HG02678 (cell line): Measurements from ENCODE around the gene PODNL1.
"Not testable (repeated sequence)": the region's sequence is repeated elsewhere in the genome, so short reads cannot be mapped to it uniquely, and the experiment has no call there.

ENCODE experiments used
- ATAC-seq: cut with Tn5 transposase; IDR thresholded peaks from one replicate; pipeline ENCODE4 v1.9.1; 2021; ENCODE audit warnings: mild to moderate bottlenecking, moderate library complexity; ENCODE audit not compliant: unreplicated experiment

Gene PODNL1

DNA sequence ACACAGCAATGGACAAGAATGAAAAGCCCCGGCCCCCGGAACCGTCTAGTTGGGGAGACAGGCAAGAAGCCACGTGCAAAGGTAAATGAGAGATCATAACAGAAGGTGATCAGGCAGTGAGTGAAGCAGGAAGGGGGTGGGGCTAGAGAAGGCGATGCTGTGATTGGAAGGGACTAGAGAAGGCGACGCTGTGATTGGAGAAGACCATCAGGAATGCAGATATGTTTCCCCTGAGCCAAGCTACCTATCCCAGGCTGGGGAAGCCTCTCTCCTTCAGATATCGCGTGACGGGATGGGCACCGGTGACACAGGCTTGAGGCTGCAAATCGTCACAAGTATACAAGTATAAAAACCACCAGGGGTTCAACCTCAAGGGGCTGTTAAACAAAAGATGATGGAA, 35.9 kb upstream of the PODNL1 start:
- no peak for ATAC-seq

- not testable (repeated sequence) for ATAC-seq
Measured at GRCh38 chr19:13973479-13973878, 35.3 kb upstream of the PODNL1 start.

- no peak for ATAC-seq
Measured at GRCh38 chr19:13972368-13973155, 34.3 kb upstream of the PODNL1 start.

DNA sequence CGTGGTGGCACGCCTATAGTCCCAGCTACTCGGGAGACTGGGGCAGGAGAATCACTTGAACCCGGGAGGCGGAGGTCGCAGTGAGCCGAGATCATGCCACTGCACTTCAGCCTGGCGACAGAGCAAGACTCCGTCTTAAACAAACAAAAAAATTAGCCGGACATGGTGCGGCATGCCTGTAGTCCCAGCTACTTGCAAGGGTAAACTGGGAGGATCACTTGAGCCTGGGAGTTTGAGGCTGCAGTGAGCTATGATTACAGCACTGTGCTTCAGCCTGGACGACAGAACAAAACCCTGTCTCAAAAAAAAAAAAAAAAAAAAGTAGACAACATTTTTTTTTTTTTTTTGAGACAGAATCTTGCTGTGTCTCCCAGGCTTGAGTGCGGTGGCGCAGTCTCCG, 33.7 kb upstream of the PODNL1 start:
- not testable (repeated sequence) for ATAC-seq

- no peak for ATAC-seq
Measured at GRCh38 chr19:13969897-13970296, 31.7 kb upstream of the PODNL1 start.

- no peak for ATAC-seq
Measured at GRCh38 chr19:13968999-13969398, 30.8 kb upstream of the PODNL1 start.

- no peak for ATAC-seq
Measured at GRCh38 chr19:13968383-13968935, 30.2 kb upstream of the PODNL1 start.

GRCh38 chr19:13967206-13967605, 29.0 kb upstream of the PODNL1 start:
- ATAC-seq, result not testable (repeated sequence)

GRCh38 chr19:13966684-13967128, 28.5 kb upstream of the PODNL1 start:
- no peak for ATAC-seq

DNA sequence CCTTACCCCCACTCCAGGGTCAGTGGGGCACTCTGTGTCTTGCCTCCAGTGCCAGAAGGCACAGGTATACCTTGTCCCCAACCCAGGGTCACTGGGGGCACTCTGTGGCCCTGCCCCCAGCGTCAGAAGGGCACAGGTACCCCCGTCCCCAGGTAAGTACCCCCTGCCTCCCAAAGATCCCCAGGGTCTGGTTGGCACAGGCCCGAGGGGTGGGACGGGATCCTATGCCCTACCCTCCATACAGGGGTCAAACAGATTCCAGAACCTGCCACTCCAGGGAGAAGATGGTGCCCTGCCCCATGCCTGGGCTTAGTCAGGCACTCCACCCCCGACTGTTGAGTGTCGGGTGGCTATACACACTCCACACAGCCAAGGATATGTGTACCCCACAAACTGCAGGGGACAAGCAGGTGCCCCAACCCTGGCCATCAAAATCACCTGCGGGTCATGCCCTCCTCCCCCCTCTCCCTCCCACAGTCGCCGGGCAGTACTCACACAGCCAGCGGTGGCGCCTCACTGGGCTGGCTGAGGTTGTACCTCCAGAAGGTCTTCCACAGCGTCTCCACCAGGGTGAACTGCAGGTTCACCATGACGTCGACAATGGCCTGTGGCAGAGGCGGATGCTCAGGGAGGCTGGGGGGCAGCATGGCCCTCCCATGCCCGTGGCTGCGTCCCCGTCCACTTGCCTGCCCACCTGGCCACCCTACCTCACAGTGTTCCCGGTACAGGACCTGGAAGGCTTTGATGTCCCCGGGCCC, 27.9 kb upstream of the PODNL1 start:
- no peak for ATAC-seq

- no peak for ATAC-seq
Measured at GRCh38 chr19:13965377-13965896, 27.2 kb upstream of the PODNL1 start.

DNA sequence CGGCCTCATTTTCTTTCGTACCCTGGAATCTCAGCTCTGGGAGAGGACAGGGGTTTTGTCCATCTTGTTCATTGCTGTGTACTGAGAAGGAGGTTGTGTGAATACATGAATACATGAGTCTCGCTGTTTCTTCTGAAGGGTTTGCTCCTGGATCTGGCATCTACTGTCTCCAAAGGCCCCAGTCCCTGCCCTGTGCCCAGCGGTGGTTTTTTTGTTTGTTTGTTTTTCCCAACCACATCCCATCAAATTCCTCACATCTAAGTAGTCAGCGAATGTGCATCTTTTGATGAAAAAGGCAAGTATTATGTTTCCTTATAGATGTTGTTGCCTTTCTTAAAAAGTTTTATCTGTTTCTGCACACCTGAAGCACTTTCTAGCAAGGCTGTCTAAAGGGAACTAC, 26.6 kb upstream of the PODNL1 start:
- ATAC-seq, result no peak

DNA sequence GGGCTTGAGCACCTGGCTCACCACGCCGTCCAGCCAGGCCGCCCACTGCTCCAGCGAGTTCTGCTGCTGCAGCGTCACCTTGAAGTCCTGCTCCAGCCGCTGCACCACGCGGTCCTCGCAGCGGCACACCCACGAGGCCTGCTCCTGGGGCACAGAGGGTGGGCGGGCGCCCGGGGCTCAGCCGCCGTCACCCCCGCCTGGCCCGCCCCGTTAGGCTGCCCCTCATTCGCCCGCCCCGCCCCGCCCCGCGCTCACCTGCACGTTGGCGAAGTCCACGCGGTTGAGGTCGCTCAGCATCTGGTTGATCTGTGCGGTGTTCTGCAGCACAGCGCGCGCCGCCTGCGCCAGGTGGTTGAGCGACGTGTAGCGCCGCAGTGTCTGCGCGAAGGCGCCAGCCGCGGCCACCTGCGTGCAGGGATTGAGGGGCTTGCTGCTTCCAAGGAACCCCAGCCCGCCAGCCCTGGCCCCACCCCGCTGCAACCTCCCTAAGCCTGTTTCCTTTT, 25.4 kb upstream of the PODNL1 start:
- ATAC-seq, result no peak

- ATAC-seq, result no peak
Measured at GRCh38 chr19:13962699-13963602, 24.7 kb upstream of the PODNL1 start.

- no peak for ATAC-seq
Measured at GRCh38 chr19:13961826-13962698, 23.8 kb upstream of the PODNL1 start.

DNA sequence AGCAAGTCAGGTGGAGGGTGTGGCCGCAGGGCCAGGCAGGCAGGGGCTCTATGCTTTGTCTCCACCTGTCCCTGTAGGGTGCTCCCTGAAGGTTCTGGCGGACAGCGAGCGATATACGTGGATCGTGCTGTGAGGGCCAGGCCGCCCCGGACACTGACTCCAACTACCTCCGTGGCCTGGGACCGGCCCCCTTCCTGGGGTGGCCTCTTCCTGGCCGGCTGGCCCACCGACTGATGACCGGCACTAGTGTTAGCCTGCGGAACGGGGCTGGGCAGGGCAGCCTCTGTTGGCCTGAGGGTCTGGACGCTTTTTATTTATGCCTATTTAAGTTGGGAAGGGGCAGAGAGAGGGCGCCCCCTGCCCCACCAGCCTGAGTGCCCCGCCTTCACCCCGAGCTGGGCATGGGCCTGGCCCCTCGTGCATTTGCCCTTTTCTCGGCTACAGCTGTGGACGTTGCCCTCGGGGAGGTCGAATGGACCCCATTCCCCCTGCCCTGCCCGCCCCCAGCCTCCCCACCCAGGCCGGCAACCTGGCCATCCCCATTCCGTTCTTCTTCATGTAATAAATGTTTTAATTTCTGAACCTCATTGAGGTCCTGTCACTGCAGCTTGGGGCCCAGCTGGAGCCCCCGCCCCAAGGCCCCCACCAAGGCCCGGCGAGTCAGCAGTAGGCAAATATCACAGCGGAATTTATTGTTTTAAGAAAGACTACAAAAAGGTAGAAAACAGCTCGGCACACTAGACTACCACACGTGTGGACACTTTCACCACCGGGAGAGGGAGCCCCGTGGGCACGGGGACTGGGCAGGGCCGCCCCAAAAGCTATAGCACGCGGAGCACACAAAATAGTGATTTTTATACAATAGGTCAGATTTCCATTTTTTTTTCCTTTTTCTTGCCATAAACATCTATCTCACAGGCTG, 22.9 kb upstream of the PODNL1 start:
- no peak for ATAC-seq

DNA sequence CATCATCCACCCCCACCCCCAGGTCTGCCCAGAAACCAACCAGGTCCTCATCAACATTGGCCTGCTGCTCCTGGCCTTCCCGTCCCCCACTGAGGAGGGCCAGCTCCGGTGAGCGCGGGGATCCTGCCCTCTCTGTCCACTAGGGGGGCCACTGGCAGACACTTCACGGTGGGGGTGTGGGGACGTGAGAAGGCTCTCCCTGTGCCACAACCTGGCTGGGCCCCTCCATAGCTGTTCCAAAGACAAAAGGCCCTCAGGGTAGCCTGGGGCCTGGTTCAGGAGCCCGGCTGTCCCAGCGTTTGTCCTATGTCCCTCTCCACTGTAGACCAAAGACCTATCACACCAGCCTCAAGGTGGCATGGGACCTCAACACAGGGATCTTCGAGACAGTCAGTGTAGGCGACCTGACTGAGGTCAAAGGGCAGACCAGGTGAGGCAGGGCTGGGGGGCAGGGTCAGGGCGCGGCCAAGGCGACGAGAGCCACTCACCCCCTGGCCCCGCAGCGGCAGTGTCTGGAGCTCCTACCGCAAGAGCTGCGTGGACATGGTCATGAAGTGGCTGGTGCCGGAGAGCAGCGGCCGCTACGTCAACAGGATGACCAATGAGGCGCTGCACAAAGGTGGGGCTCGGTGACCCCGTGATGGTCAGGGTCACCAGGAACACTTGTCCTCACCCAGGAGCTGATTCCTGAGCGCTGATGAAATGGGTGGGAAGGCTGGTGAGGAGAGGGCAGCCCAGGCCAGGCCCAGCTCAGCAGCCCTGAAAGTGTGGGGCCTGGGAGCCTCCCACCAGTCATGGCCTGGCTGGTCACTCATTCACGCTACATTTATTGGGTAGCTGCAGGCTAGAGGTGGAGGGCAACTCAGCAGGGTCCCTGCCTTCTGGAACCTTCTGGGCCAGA, 22.0 kb upstream of the PODNL1 start:
- ATAC-seq, result no peak
